ENCODE measurements around the gene PRPH2. TPM values are rescaled to one million over a fixed set of nuclear protein-coding genes. Genes with fewer than 3 reads are reported as not detected.

Gene PRPH2
- total RNA-seq, 1 donor from 2014 or later: 0.63 TPM

GRCh38 chr6:42756722-42757121, 34.3 kb upstream of the PRPH2 start:
- no peaks in the 10 kb centered on the region for H3K27me3 ChIP-seq (ENCODE audit: low read depth)
- peaks cover 14% of the 10 kb centered on the region for H3K36me3 ChIP-seq
- no peak overlapping the region for H3K4me3 ChIP-seq
- intact Hi-C loops (cut with micrococcal nuclease): no loop called here
- H3K9me3 ChIP-seq (replicated peaks): no peaks in the 10 kb centered on the region
- no peak for TF ChIP-seq CTCF (IDR thresholded peaks at IDR 0.05; ENCODE audit: borderline replicate concordance)
- no peak overlapping the region for H3K27ac ChIP-seq (replicated peaks)
- DNase-seq: no peak
- peaks cover 4% of the 10 kb centered on the region for H3K4me1 ChIP-seq

- H3K9me3 ChIP-seq (replicated peaks): no peaks in the 10 kb centered on the region
- H3K27ac ChIP-seq (replicated peaks): no peak overlapping the region
- intact Hi-C loops (cut with micrococcal nuclease): no loop called here
These were observed 32.4 kb upstream of the PRPH2 start for GRCh38 chr6:42754759-42755158.

GRCh38 chr6:42751055-42751454, 28.7 kb upstream of the PRPH2 start:
- Histone ChIP-seq H3K9me3 (replicated peaks) (no peaks in the 10 kb centered on the region), H3K4me1 (peaks cover 21% of the 10 kb centered on the region), H3K27ac (replicated peaks) (no peak overlapping the region), H3K36me3 (no peaks in the 10 kb centered on the region), H3K27me3 (ENCODE audit: low read depth) (no peaks in the 10 kb centered on the region), H3K4me3 (no peak overlapping the region)
- TF ChIP-seq CTCF (IDR thresholded peaks at IDR 0.05; ENCODE audit: borderline replicate concordance): no peak
- DNase-seq: no peak
- intact Hi-C loops (cut with micrococcal nuclease): no loop called here

More at GRCh38 chr6:42754759-42755158, 32.4 kb upstream of the PRPH2 start:
- H3K36me3 ChIP-seq: peaks cover 10% of the 10 kb centered on the region
- H3K4me1 ChIP-seq: peaks cover 4% of the 10 kb centered on the region
- no peak overlapping the region for H3K4me3 ChIP-seq
- no peaks in the 10 kb centered on the region for H3K27me3 ChIP-seq (ENCODE audit: low read depth)
- TF ChIP-seq CTCF (IDR thresholded peaks at IDR 0.05; ENCODE audit: borderline replicate concordance): no peak
- no peak for DNase-seq

GRCh38 chr6:42748203-42748898, 26.0 kb upstream of the PRPH2 start:
- intact Hi-C loops (cut with micrococcal nuclease): no loop called here
- H3K27ac ChIP-seq (replicated peaks): peak overlapping the region; percentile 89
- no peaks in the 10 kb centered on the region for H3K9me3 ChIP-seq (replicated peaks)
- no peak for DNase-seq
- no peaks in the 10 kb centered on the region for H3K27me3 ChIP-seq (ENCODE audit: low read depth)
- H3K4me3 ChIP-seq: peak overlapping the region; percentile 97
- no peak for TF ChIP-seq CTCF (IDR thresholded peaks at IDR 0.05; ENCODE audit: borderline replicate concordance)
- H3K4me1 ChIP-seq: peaks cover 46% of the 10 kb centered on the region
- no peaks in the 10 kb centered on the region for H3K36me3 ChIP-seq

GRCh38 chr6:42746463-42747391, 24.3 kb upstream of the PRPH2 start:
- peaks cover 47% of the 10 kb centered on the region for H3K4me1 ChIP-seq
- H3K9me3 ChIP-seq (replicated peaks): no peaks in the 10 kb centered on the region
- peak; percentile 83 for DNase-seq
- no peaks in the 10 kb centered on the region for H3K36me3 ChIP-seq
- intact Hi-C loops (cut with micrococcal nuclease): no loop called here
- H3K27ac ChIP-seq (replicated peaks): peak overlapping the region; percentile 89
- peak overlapping the region; percentile 97 for H3K4me3 ChIP-seq
- no peaks in the 10 kb centered on the region for H3K27me3 ChIP-seq (ENCODE audit: low read depth)
- TF ChIP-seq CTCF (IDR thresholded peaks at IDR 0.05; ENCODE audit: borderline replicate concordance): no peak
